22Rv1 (cell line): ENCODE results near the gene HS1BP3.

Source experiments
- H3K27ac ChIP-seq: fragments of 450-650 bp; 2 replicates; pipeline ENCODE4 v1.5.1; 2017
- ZFX ChIP-seq: fragments of 450-650 bp; IDR thresholded peaks from 2 replicates; pipeline ENCODE4 v1.6.1; 2017; ENCODE audit warnings: antibody characterized with exemption, borderline replicate concordance
- TF ChIP-seq, protein P1 (sequence below): fragments of 450-650 bp; IDR thresholded peaks from 2 replicates; pipeline ENCODE4 v1.5.1; 2017; ENCODE audit warnings: mild to moderate bottlenecking

The HS1BP3 gene

DNA sequence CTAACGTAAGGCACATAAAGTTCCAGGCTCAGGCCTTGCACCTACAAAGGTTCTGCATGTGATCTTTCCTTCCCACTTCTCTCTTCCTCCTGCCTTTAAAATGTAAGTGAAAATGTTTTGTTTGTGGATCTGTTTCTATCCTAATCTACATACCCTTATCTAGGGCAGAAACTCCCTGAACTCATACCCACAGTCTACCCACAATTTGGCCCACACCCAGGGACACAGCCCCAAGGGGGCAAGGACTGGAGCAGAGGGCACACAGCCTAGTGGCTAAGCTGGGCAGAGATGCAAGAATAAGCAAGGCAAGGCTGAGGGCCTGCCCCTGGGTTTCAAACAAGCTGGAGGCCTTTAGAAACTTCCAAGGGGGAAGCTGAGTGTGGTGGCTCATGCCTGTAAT is 71.0 kb downstream of the HS1BP3 start:
- TF ChIP-seq, protein P1, sequence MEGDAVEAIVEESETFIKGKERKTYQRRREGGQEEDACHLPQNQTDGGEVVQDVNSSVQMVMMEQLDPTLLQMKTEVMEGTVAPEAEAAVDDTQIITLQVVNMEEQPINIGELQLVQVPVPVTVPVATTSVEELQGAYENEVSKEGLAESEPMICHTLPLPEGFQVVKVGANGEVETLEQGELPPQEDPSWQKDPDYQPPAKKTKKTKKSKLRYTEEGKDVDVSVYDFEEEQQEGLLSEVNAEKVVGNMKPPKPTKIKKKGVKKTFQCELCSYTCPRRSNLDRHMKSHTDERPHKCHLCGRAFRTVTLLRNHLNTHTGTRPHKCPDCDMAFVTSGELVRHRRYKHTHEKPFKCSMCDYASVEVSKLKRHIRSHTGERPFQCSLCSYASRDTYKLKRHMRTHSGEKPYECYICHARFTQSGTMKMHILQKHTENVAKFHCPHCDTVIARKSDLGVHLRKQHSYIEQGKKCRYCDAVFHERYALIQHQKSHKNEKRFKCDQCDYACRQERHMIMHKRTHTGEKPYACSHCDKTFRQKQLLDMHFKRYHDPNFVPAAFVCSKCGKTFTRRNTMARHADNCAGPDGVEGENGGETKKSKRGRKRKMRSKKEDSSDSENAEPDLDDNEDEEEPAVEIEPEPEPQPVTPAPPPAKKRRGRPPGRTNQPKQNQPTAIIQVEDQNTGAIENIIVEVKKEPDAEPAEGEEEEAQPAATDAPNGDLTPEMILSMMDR, result no peak
- no peak for TF ChIP-seq ZFX
- no peak overlapping the region for H3K27ac ChIP-seq

DNA sequence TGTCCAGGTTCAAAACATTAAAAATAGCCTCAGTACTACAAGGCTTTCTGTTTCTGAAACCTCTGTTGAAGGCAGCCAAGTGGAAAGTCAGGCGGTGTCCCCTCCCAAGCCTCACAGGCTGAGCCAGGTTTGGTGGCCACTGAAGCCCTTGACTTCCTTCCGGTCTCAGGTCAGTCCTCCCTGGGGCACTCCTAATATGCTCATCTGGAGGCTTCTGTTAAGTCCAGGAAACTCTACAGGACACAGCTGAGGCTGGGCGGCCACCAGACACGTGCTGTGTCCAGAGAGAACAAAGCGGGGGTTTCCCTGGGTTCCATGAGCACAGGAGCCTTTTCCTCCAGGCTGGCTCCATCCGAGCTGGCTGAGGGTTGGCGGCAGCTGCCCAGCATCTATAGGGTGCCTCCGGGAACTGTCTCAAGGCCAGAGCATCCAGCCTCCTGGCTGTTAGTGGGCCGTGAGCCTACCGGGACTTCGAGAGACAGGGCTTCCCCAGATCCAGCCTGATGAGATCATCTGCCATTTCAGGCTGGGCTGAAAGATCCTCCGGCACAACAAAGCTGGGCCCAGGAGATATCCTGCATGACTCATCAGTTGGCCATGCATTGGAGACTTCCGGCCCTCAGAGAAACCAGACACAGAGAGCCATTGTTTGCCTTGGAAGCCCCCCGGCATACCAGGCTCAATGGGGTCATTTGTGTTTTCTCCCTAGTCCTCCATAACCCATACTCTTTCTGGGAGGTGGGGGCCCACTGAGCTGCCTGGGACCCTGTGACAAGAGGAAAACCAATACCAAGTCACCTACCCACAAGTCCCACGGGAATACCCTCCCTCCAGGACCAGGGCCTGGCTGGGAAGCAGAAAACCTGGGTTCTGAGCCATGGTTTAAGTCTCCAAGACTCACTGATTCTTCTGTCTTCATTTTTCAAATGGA is 71.7 kb downstream of the HS1BP3 start:
- TF ChIP-seq, protein P1, result no peak
- TF ChIP-seq ZFX, result no peak
- no peak overlapping the region for H3K27ac ChIP-seq

DNA sequence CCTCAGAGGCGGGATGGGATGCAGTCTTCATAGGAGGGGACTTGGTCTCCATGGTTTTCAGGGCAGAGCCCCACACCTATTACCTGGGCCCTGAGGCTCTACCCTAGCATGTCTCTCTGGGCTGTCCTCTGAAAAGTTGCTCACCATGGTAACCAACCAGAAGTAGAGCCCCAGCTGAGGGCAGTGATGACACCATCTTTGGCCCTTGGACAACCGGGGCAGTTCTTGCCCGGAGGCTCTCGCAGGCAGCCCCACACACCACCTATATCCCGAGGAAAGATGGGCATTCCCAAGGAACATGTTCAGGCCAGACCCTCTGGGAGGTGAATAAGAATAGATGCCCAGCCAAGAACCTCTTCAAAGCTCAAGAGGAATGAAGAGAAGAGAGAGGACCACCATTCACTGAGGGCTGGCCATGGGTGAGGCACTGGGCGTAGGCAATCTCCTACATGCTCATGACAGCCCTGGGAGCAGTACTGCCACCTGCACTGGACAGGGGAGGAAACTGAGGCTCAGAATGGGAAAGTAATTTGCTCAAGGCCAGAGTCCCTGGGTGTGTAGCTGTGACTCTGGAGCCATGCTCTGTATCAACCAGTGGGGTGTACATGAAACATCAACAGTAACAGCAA is 72.5 kb downstream of the HS1BP3 start:
- TF ChIP-seq ZFX, result no peak
- TF ChIP-seq, protein P1, result no peak
- no peak overlapping the region for H3K27ac ChIP-seq

DNA sequence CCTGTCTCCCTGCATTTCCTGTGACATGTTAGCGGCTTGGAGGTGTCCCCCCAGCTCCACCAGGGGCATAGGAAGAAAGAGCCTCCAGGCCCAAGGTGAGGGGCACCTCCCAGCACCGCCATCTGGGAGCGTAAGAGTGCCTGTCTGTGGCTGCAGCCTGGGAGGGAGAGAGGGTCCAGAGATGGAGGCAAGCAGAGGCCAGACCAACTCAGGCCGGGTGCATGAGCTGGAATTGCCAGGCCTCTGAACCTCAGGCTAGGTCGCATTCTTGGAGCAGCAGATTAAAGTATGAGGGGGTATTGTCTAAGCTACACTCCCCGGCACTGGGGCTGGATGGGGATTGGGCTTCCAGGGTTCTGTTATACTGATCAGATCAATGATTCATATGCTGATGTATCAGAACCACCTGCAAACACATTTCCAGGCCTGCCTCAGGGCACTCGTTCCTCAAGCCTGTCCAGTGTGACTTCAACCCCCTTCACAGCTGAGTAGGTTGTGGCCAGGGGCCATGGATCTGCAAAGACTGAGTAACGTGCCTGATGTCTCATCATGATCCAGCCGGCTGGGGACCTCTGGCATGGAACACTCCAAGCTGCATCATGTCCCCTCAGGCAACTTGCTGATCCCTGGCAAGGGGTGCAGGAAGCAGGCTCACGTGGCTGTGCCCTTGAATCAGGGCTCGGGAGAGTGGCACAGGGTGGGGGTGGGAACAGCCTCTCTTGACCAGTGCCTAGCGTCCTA is 73.2 kb downstream of the HS1BP3 start:
- no peak overlapping the region for H3K27ac ChIP-seq

DNA sequence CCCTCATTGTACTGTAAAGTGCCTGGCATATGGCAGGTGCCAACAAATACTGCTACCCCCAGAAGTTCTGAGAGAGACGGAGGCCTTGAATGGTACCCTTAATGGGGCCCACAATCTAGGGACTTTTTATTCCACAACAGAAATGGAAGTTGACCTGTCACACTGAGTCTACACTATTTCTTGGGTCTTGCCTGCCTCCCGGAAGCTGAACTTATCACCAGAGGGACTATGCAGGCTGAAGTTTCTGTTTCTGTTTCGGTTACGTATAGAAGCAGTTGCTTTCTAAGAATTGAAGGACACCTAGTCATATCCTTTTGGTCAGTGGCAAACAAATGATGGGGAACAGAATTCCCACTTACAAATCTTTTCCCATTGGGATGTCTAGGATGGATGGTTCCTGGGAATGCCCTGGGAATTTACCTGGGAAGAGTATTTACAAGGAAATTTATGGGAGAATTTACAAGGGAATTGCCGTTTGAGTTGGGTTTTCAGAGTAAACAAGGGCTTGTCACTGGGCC is 74.2 kb downstream of the HS1BP3 start:
- TF ChIP-seq, protein P1, result no peak
- no peak for TF ChIP-seq ZFX
- H3K27ac ChIP-seq, result no peak overlapping the region

More for the DNA sequence above, 73.2 kb downstream of the HS1BP3 start:
- no peak for TF ChIP-seq ZFX
- TF ChIP-seq, protein P1, result no peak

DNA sequence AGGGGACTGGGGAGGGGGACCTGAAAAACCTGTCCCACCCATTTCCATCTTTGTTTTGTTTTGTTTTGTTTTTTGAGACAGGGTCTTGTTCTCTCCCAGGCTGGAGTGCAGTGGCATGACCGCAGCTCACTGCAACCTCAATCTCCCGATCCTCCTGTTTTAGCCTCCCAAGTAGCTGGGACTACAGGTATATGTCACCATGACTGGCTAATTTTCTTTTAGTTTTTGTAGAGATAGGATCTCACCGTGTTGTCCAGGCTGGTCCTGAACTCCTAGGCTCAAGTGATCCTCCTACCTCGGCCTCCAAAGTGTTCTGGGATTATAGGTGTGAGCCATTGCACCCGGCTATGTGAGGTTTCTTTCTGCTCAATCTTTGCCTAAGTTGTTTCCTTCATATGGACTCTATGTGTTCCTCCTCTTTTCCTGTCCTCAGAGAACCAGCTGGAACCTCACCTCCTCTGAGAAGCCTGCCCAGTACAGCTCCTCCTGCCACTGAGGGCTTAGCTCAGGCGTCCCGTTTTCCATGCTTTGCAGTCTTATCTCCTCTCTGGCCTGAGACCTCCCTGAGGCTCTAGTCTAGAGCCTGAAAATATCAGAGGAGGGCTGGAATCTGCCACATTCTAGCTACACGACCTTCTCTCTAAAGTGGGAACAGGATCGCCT is 74.8 kb downstream of the HS1BP3 start:
- H3K27ac ChIP-seq, result no peak overlapping the region
- TF ChIP-seq ZFX, result no peak
- TF ChIP-seq, protein P1, result no peak
